T-cell (primary cell): ENCODE results near the gene CLPTM1L. TPM values are rescaled to one million over a fixed set of nuclear protein-coding genes. Genes with fewer than 3 reads are reported as not detected.
"Not testable (repeated sequence)": the region's sequence is repeated elsewhere in the genome, so short reads cannot be mapped to it uniquely, and the experiment has no call there.

Experiments used
- ATAC-seq, 4 experiments: fragments of 200-7000 bp in 3 of 4; fragments of 150-1000 bp in 1 of 4; cut with Tn5 transposase; replicated peaks in 1 of 4; 1 replicate in 3 of 4; 2 replicates in 1 of 4; pipeline ENCODE4 v1.10.0; 2021; ENCODE audit warnings: moderate library complexity in 3 of 4, mild to moderate bottlenecking in 2 of 4, moderate number of reproducible peaks in 1 of 4
- CTCF ChIA-PET, 2 donors: fragments of 300-600 bp; sonication (Branson Sonifier 250); formaldehyde crosslinking; loops; one replicate each; lab custom pipeline; 2022; ENCODE audit warnings: antibody characterized with exemption in 2 of 2; lab: Charles Lee
- POLR2A ChIA-PET, 2 donors: fragments of 300-600 bp; sonication (Branson Sonifier 250); formaldehyde crosslinking; loops; one replicate each; lab custom pipeline; 2022; ENCODE audit warnings: antibody characterized with exemption in 2 of 2; lab: Charles Lee
- DNase-seq, 35 experiments: peaks; one replicate each; pipeline versions ENCODE4 v3.0.0 to v3.0.0-alpha.2; 2013 to 2023
- H3K27ac ChIP-seq: one replicate; pipeline ENCODE4 v1.5.1; 2013; ENCODE audit warnings: low read length
- H3K27me3 ChIP-seq, 2 experiments: replicated peaks in 1 of 2; 1 replicate in 1 of 2; 2 replicates in 1 of 2; pipeline versions ENCODE4 v1.6.1 to v1.7.0; 2013; ENCODE audit warnings: low read length in 1 of 2, mixed read lengths in 1 of 2; ENCODE audit not compliant: control insufficient read depth in 2 of 2, insufficient read depth in 2 of 2; ENCODE audit errors: extremely low read depth in 1 of 2
- H3K36me3 ChIP-seq, 2 donors: 1 replicate in 1 of 2; 2 replicates in 1 of 2; pipeline versions ENCODE4 v1.6.1 to v1.7.0; 2013; ENCODE audit warnings: low read length in 1 of 2; ENCODE audit not compliant: control insufficient read depth in 2 of 2, insufficient read depth in 1 of 2; ENCODE audit errors: extremely low read depth in 1 of 2
- H3K4me1 ChIP-seq, 2 experiments: 1 replicate in 1 of 2; 2 replicates in 1 of 2; pipeline versions ENCODE4 v1.6.1 to v1.7.0; 2013; ENCODE audit warnings: low read length in 2 of 2, mixed read lengths in 1 of 2; ENCODE audit not compliant: insufficient read depth in 2 of 2, control insufficient read depth in 1 of 2; ENCODE audit errors: extremely low read depth in 1 of 2
- H3K4me3 ChIP-seq, 2 donors: 1 replicate in 1 of 2; 2 replicates in 1 of 2; pipeline versions ENCODE4 v1.5.1 to v1.7.0; 2013; ENCODE audit warnings: mild to moderate bottlenecking in 2 of 2, low read length in 1 of 2, moderate library complexity in 1 of 2; ENCODE audit not compliant: control insufficient read depth in 1 of 2; ENCODE audit errors: extremely low read depth in 1 of 2
- H3K9me3 ChIP-seq: 2 replicates; pipeline ENCODE4 v1.7.0; 2013
- H3K27ac Mint-ChIP-seq, 2 donors: one replicate each; pipeline ENCODE4 v1.8.0; 2020 to 2021; ENCODE audit warnings: mild to moderate bottlenecking in 2 of 2, mixed read lengths in 2 of 2
- H3K27me3 Mint-ChIP-seq, 2 donors: one replicate each; pipeline ENCODE4 v1.8.0; 2021 to 2022; ENCODE audit warnings: mixed read lengths in 2 of 2
- H3K36me3 Mint-ChIP-seq: one replicate; pipeline ENCODE4 v1.8.0; 2021; ENCODE audit warnings: mixed read lengths
- H3K4me1 Mint-ChIP-seq, 3 donors: one replicate each; pipeline ENCODE4 v1.8.0; 2020 to 2022; ENCODE audit warnings: mixed read lengths in 3 of 3, mild to moderate bottlenecking in 1 of 3
- H3K4me3 Mint-ChIP-seq, 3 donors: one replicate each; pipeline ENCODE4 v1.8.0; 2020 to 2022; ENCODE audit warnings: mild to moderate bottlenecking in 3 of 3, mixed read lengths in 3 of 3, moderate library complexity in 3 of 3
- H3K9me3 Mint-ChIP-seq, 3 donors: one replicate each; pipeline ENCODE4 v1.8.0; 2020 to 2022; ENCODE audit warnings: mixed read lengths in 3 of 3
- WGBS: methylation state at CpG from one replicate; pipeline ENCODE4 v1.1.5; 2013; ENCODE audit warnings: missing lambda C conversion rate; ENCODE audit not compliant: insufficient coverage; 5-methylcytosine and 5-hydroxymethylcytosine counted together
- total RNA-seq, 35 experiments: library from RNA in 6 of 35; stranded (reverse) in 6 of 35; fragments of 120-200 nt in 1 of 35; gene quantifications; one replicate each; pipeline versions ENCODE4 v1.2.1 to v1.2.4 and lab custom pipeline; 2013 to 2026

CLPTM1L gene
- total RNA-seq, 5 donors from 2014 or later (not counting 1 experiment from before 2014, with no cell fraction given), result 70.9 to 91.0 (median 82.1) TPM

GRCh38 chr5:1363581-1363980, 18.7 kb upstream of the CLPTM1L start:
- no peaks in the 10 kb centered on the region for H3K36me3 ChIP-seq
- H3K27me3 ChIP-seq, result peaks cover 0 to 55% of the 10 kb centered on the region in 2 experiments
- ChIA-PET POLR2A (no interaction called here), CTCF (interaction anchor here in 1 of 2 donors (0.6 kb wide), 1 partner anchor 8 kb away, joined by 4 read pairs; no protein-coding TSS in a partner anchor)
- no peak overlapping the region for H3K4me3 ChIP-seq
- H3K4me1 Mint-ChIP-seq, result no peaks in the 10 kb centered on the region
- no peaks in the 10 kb centered on the region for H3K9me3 Mint-ChIP-seq
- ATAC-seq (no peak), DNase-seq (no peak)
- H3K27ac ChIP-seq, result no peak overlapping the region
- H3K27me3 Mint-ChIP-seq, result peaks cover 14 to 35% of the 10 kb centered on the region in 2 donors
- 90% methylated on average over 14 of the region's 16 CpGs for WGBS
- H3K27ac Mint-ChIP-seq, result no peak overlapping the region
- H3K4me3 Mint-ChIP-seq, result no peak overlapping the region
- no peaks in the 10 kb centered on the region for H3K4me1 ChIP-seq
- H3K9me3 ChIP-seq, result no peaks in the 10 kb centered on the region
- H3K36me3 Mint-ChIP-seq, result no peaks in the 10 kb centered on the region

- POLR2A ChIA-PET, result no interaction called here
- no peak for ATAC-seq
- H3K27me3 Mint-ChIP-seq, result peaks cover 14 to 38% of the 10 kb centered on the region in 2 donors
These were observed 18.3 kb upstream of the CLPTM1L start for GRCh38 chr5:1363160-1363559.

GRCh38 chr5:1362242-1363015, 17.5 kb upstream of the CLPTM1L start:
- H3K27ac ChIP-seq, result no peak overlapping the region
- Mint-ChIP-seq H3K27me3 (peaks cover 14 to 40% of the 10 kb centered on the region in 2 donors), H3K36me3 (no peaks in the 10 kb centered on the region), H3K9me3 (no peaks in the 10 kb centered on the region), H3K4me3 (no peak overlapping the region), H3K27ac (no peak overlapping the region), H3K4me1 (no peaks in the 10 kb centered on the region)
- DNase-seq (no peak), ATAC-seq (no peak)
- peaks cover 0 to 66% of the 10 kb centered on the region in 2 experiments for H3K27me3 ChIP-seq
- H3K4me3 ChIP-seq, result no peak overlapping the region
- no peaks in the 10 kb centered on the region for H3K36me3 ChIP-seq
- ChIA-PET CTCF (no interaction called here), POLR2A (no interaction called here)
- no peaks in the 10 kb centered on the region for H3K4me1 ChIP-seq
- no peaks in the 10 kb centered on the region for H3K9me3 ChIP-seq
- 88% methylated on average over 16 of the region's 29 CpGs for WGBS

More at GRCh38 chr5:1363160-1363559, 18.3 kb upstream of the CLPTM1L start:
- Histone ChIP-seq H3K4me3 (no peak overlapping the region), H3K27ac (no peak overlapping the region), H3K27me3 (peaks cover 0 to 59% of the 10 kb centered on the region in 2 experiments), H3K4me1 (no peaks in the 10 kb centered on the region), H3K36me3 (no peaks in the 10 kb centered on the region), H3K9me3 (no peaks in the 10 kb centered on the region)
- Mint-ChIP-seq H3K27ac (no peak overlapping the region), H3K4me1 (no peaks in the 10 kb centered on the region), H3K36me3 (no peaks in the 10 kb centered on the region), H3K9me3 (no peaks in the 10 kb centered on the region), H3K4me3 (no peak overlapping the region)
- CTCF ChIA-PET, result no interaction called here
- no peak for DNase-seq
- 47% methylated on average over 5 of the region's 6 CpGs for WGBS

GRCh38 chr5:1360861-1361260, 16.0 kb upstream of the CLPTM1L start:
- H3K36me3 Mint-ChIP-seq, result no peaks in the 10 kb centered on the region
- Histone ChIP-seq H3K4me3 (no peak overlapping the region), H3K4me1 (no peaks in the 10 kb centered on the region), H3K27ac (no peak overlapping the region), H3K27me3 (peaks cover 0 to 79% of the 10 kb centered on the region in 2 experiments), H3K9me3 (no peaks in the 10 kb centered on the region), H3K36me3 (no peaks in the 10 kb centered on the region)
- no peak for ATAC-seq
- H3K4me1 Mint-ChIP-seq, result no peaks in the 10 kb centered on the region
- CTCF ChIA-PET, result no interaction called here
- no peak for DNase-seq
- no peak overlapping the region for H3K4me3 Mint-ChIP-seq
- 83% methylated on average over 3 of the region's 4 CpGs for WGBS
- H3K9me3 Mint-ChIP-seq, result no peaks in the 10 kb centered on the region
- no peak overlapping the region for H3K27ac Mint-ChIP-seq
- POLR2A ChIA-PET, result no interaction called here
- H3K27me3 Mint-ChIP-seq, result peaks cover 10 to 45% of the 10 kb centered on the region in 2 donors

- POLR2A ChIA-PET, H3K4me1 ChIP-seq, H3K9me3 Mint-ChIP-seq, DNase-seq, CTCF ChIA-PET, H3K36me3 ChIP-seq, H3K27ac ChIP-seq, H3K9me3 ChIP-seq, H3K36me3 Mint-ChIP-seq, H3K4me3 ChIP-seq, ATAC-seq, H3K4me3 Mint-ChIP-seq, H3K27ac Mint-ChIP-seq, H3K4me1 Mint-ChIP-seq: not testable (repeated sequence)
- peaks cover 10 to 44% of the 10 kb centered on the region in 2 donors for H3K27me3 Mint-ChIP-seq
- 80% methylated on average over 1 of the region's 7 CpGs for WGBS
- peaks cover 0 to 78% of the 10 kb centered on the region in 2 experiments for H3K27me3 ChIP-seq
These were observed 15.5 kb upstream of the CLPTM1L start for GRCh38 chr5:1360367-1360766.

- peaks cover 9 to 41% of the 10 kb centered on the region in 2 donors for H3K27me3 Mint-ChIP-seq
- H3K4me3 ChIP-seq, result no peak overlapping the region
- no peaks in the 10 kb centered on the region for H3K9me3 ChIP-seq
- H3K4me1 ChIP-seq, result no peaks in the 10 kb centered on the region
- H3K4me1 Mint-ChIP-seq, result no peaks in the 10 kb centered on the region
- no peak overlapping the region for H3K27ac Mint-ChIP-seq
- 100% methylated on average over 1 of the region's 11 CpGs for WGBS
- H3K36me3 Mint-ChIP-seq, result no peaks in the 10 kb centered on the region
- no peaks in the 10 kb centered on the region for H3K9me3 Mint-ChIP-seq
- POLR2A ChIA-PET, result no interaction called here
- peaks cover 0 to 76% of the 10 kb centered on the region in 2 experiments for H3K27me3 ChIP-seq
- DNase-seq (no peak), ATAC-seq (no peak)
- no peak overlapping the region for H3K4me3 Mint-ChIP-seq
- CTCF ChIA-PET, result no interaction called here
- H3K36me3 ChIP-seq, result no peaks in the 10 kb centered on the region
- no peak overlapping the region for H3K27ac ChIP-seq
These were observed 14.8 kb upstream of the CLPTM1L start for GRCh38 chr5:1359713-1360112.
